Suprapubic skin (tissue), 3 donors: ENCODE data around the gene TPRG1L.

Source experiments
- CTCF ChIP-seq, 2 donors: fragments of 200-600 bp in 1 of 2; fragments of 450-650 bp in 1 of 2; sonication (generic) in 1 of 2; IDR thresholded peaks; one replicate each; pipeline ENCODE4 v1.5.1; 2016 to 2019; ENCODE audit warnings: antibody characterized with exemption in 2 of 2, mild to moderate bottlenecking in 1 of 2, moderate library complexity in 1 of 2
- POLR2AphosphoS5 ChIP-seq, 3 donors: sonication (generic); formaldehyde crosslinking; IDR thresholded peaks; one replicate each; pipeline ENCODE4 v1.6.1; 2017; ENCODE audit warnings: antibody characterized with exemption in 3 of 3

- no peak for TF ChIP-seq CTCF (IDR thresholded peaks at IDR 0.05)
- no peak for TF ChIP-seq POLR2AphosphoS5 (IDR thresholded peaks at IDR 0.05)
These were observed 32.9 kb downstream of the TPRG1L start for GRCh38 chr1:3657578-3658230.
